HG03108 (cell line): Measurements from ENCODE around the gene KSR1.
"Not testable (repeated sequence)": the region's sequence is repeated elsewhere in the genome, so short reads cannot be mapped to it uniquely, and the experiment has no call there.

Experiments
- ATAC-seq: cut with Tn5 transposase; IDR thresholded peaks from one replicate; pipeline ENCODE4 v1.9.1; 2021; ENCODE audit warnings: moderate library complexity; ENCODE audit not compliant: unreplicated experiment

Gene KSR1

GRCh38 chr17:27628376-27628775 is 172.1 kb downstream of the KSR1 start:
- ATAC-seq, result no peak

GRCh38 chr17:27629260-27629659 is 173.0 kb downstream of the KSR1 start:
- not testable (repeated sequence) for ATAC-seq

- peak; percentile 52 for ATAC-seq
Measured at GRCh38 chr17:27630607-27631410, 174.6 kb downstream of the KSR1 start, which contains the start of gene LGALS9. LGALS9 (plus strand) TSS chr17:27631188; CDS start chr17:27631266, 78 bp downstream.

GRCh38 chr17:27631411-27631760 is 175.1 kb downstream of the KSR1 start:
- ATAC-seq, result no peak

GRCh38 chr17:27631897-27632725 is 175.9 kb downstream of the KSR1 start:
- no peak for ATAC-seq

- ATAC-seq, result not testable (repeated sequence)
Measured at GRCh38 chr17:27632766-27633165, 176.5 kb downstream of the KSR1 start.

- no peak for ATAC-seq
Measured at GRCh38 chr17:27633312-27634025, 177.2 kb downstream of the KSR1 start.

GRCh38 chr17:27634026-27634335 is 177.7 kb downstream of the KSR1 start:
- no peak for ATAC-seq

- no peak for ATAC-seq
Measured at GRCh38 chr17:27634776-27635175, 178.5 kb downstream of the KSR1 start.

GRCh38 chr17:27635275-27635823 is 179.1 kb downstream of the KSR1 start:
- ATAC-seq, result no peak

- ATAC-seq, result not testable (repeated sequence)
Measured at GRCh38 chr17:27636005-27636520, 179.8 kb downstream of the KSR1 start.

- not testable (repeated sequence) for ATAC-seq
Measured at GRCh38 chr17:27637818-27638217, 181.6 kb downstream of the KSR1 start.

GRCh38 chr17:27638415-27638914 is 182.2 kb downstream of the KSR1 start:
- ATAC-seq, result not testable (repeated sequence)

GRCh38 chr17:27640790-27641189 is 184.5 kb downstream of the KSR1 start:
- ATAC-seq, result no peak

- no peak for ATAC-seq
Measured at GRCh38 chr17:27644586-27644985, 188.3 kb downstream of the KSR1 start.

- not testable (repeated sequence) for ATAC-seq
Measured at GRCh38 chr17:27645621-27646020, 189.4 kb downstream of the KSR1 start.

GRCh38 chr17:27646232-27646631 is 190.0 kb downstream of the KSR1 start:
- ATAC-seq, result no peak

GRCh38 chr17:27647765-27648164 is 191.5 kb downstream of the KSR1 start:
- ATAC-seq, result no peak

- ATAC-seq, result not testable (repeated sequence)
Measured at GRCh38 chr17:27649111-27649571, 192.9 kb downstream of the KSR1 start.

GRCh38 chr17:27649929-27650328 is 193.7 kb downstream of the KSR1 start:
- ATAC-seq, result no peak

GRCh38 chr17:27650836-27651235 is 194.6 kb downstream of the KSR1 start:
- no peak for ATAC-seq
